Endothelial cell of umbilical vein (primary cell): Measurements from ENCODE around the gene EPS8L2. TPM values are rescaled to one million over a fixed set of nuclear protein-coding genes. Genes with fewer than 3 reads are reported as not detected.
A peak's percentile ranks its signal among the peaks of the same experiment; 100 is the strongest.

ENCODE experiments used
- BruUV-seq: library from RNA; stranded (reverse); fragments of 400-500 nt; replicated peaks from 2 replicates; lab custom pipeline; 2021; lab: Mats Ljungman, UMichigan
- CTCF ChIA-PET: fragments of 300-600, 350-600 bp; sonication (Branson Sonifier 250); formaldehyde crosslinking; loops from one replicate; lab custom pipeline; 2021; ENCODE audit warnings: antibody characterized with exemption, inconsistent platforms; lab: Charles Lee
- POLR2A ChIA-PET: fragments of 300-600, 350-600 bp; sonication (Branson Sonifier 250); formaldehyde crosslinking; loops from one replicate; lab custom pipeline; 2021; ENCODE audit warnings: antibody characterized with exemption, inconsistent platforms; lab: Charles Lee
- DNase-seq: peaks from one replicate; pipeline ENCODE4 v3.0.0-alpha.2; 2011; ENCODE audit warnings: low read depth, low spot score
- FAIRE-seq: peaks from 2 replicates; lab custom pipeline; 2011; peaks lifted over from hg19 to GRCh38; lab: Jason Lieb, UNC
- H2AFZ ChIP-seq: 2 replicates; pipeline ENCODE4 v1.6.0; 2012; ENCODE audit warnings: low read depth, low read length, control low read depth, inconsistent platforms
- H3K27ac ChIP-seq: 2 replicates; pipeline ENCODE4 v1.5.1; 2011; ENCODE audit warnings: low read depth, mild to moderate bottlenecking, control low read depth, low read length, moderate library complexity; ENCODE audit not compliant: insufficient read depth
- H3K27me3 ChIP-seq, 2 experiments: 2 replicates each; pipeline versions ENCODE4 v1.6.0 to v1.6.1; 2011; ENCODE audit warnings: low read length in 2 of 2, mixed read lengths in 1 of 2; ENCODE audit not compliant: control insufficient read depth in 2 of 2, insufficient read depth in 2 of 2
- H3K36me3 ChIP-seq, 2 experiments: 2 replicates in 1 of 2; 3 replicates in 1 of 2; pipeline ENCODE4 v1.5.1; 2011; ENCODE audit warnings: low read length in 2 of 2, mild to moderate bottlenecking in 1 of 2, moderate library complexity in 1 of 2; ENCODE audit not compliant: control insufficient read depth in 2 of 2, insufficient read depth in 2 of 2; ENCODE audit errors: extremely low read depth in 1 of 2
- H3K4me1 ChIP-seq: 3 replicates; pipeline ENCODE4 v1.5.1; 2011; ENCODE audit warnings: mild to moderate bottlenecking, low read length; ENCODE audit not compliant: control insufficient read depth, insufficient read depth; ENCODE audit errors: extremely low read depth
- H3K4me2 ChIP-seq: 2 replicates; pipeline ENCODE4 v1.6.1; 2011; ENCODE audit warnings: low read length, control low read depth, mixed read lengths; ENCODE audit not compliant: insufficient read depth
- H3K4me3 ChIP-seq, 3 experiments: fragments of 200-600 bp in 1 of 3; sonication (generic), shearing (Covaris generic) in 1 of 3; replicated peaks in 1 of 3; 2 replicates each; pipeline ENCODE4 v1.5.1; 2011 to 2016; ENCODE audit warnings: control low read depth in 3 of 3, low read length in 3 of 3, mild to moderate bottlenecking in 2 of 3, inconsistent platforms in 1 of 3, low read depth in 1 of 3, moderate library complexity in 1 of 3; ENCODE audit not compliant: insufficient read depth in 1 of 3
- H3K79me2 ChIP-seq: 2 replicates; pipeline ENCODE4 v1.6.0; 2012; ENCODE audit warnings: low read length, inconsistent platforms; ENCODE audit not compliant: control insufficient read depth, insufficient read depth
- H3K9ac ChIP-seq: replicated peaks from 2 replicates; pipeline ENCODE3; 2011; ENCODE audit warnings: low read length, control low read depth; ENCODE audit not compliant: insufficient read depth; ENCODE audit errors: extremely low read depth
- H3K9me1 ChIP-seq: replicated peaks from 3 replicates; pipeline ENCODE4 v1.6.0; 2011; ENCODE audit warnings: mild to moderate bottlenecking, low read length; ENCODE audit not compliant: control insufficient read depth, insufficient read depth; ENCODE audit errors: extremely low read depth
- H3K9me3 ChIP-seq: replicated peaks from 2 replicates; pipeline ENCODE4 v1.5.1; 2012; ENCODE audit warnings: low read length, inconsistent platforms; ENCODE audit not compliant: control insufficient read depth, insufficient read depth
- H4K20me1 ChIP-seq: replicated peaks from 2 replicates; pipeline ENCODE3; 2011; ENCODE audit warnings: mild to moderate bottlenecking, low read length; ENCODE audit not compliant: control insufficient read depth, insufficient read depth; ENCODE audit errors: extremely low read depth
- EZH2 ChIP-seq: IDR thresholded peaks from 2 replicates; pipeline ENCODE4 v1.6.1; 2012; ENCODE audit warnings: borderline replicate concordance, low read depth, mild to moderate bottlenecking, moderate library complexity, low read length, inconsistent platforms; ENCODE audit not compliant: severe bottlenecking
- GATA2 ChIP-seq: IDR thresholded peaks from 2 replicates; pipeline ENCODE4 v1.7.0; 2011; ENCODE audit warnings: low read depth, mild to moderate bottlenecking, moderate library complexity, mixed read lengths, low read length; ENCODE audit not compliant: insufficient read length, insufficient read depth
- MYC ChIP-seq: IDR thresholded peaks from one replicate; pipeline ENCODE4 v1.6.1; 2011; ENCODE audit warnings: mild to moderate bottlenecking, low read depth, low read length
- POLR2A ChIP-seq: IDR thresholded peaks from 2 replicates; pipeline ENCODE4 v1.6.1; 2012; ENCODE audit warnings: low read depth, mild to moderate bottlenecking, control low read depth, low read length
- POLR2AphosphoS5 ChIP-seq: IDR thresholded peaks from 2 replicates; pipeline ENCODE4 v1.6.1; 2012; ENCODE audit warnings: low read depth, mild to moderate bottlenecking, control low read depth, low read length, moderate library complexity; ENCODE audit not compliant: insufficient read depth
- dilution Hi-C: fragments of 300-500 bp; cut with MboI; formaldehyde crosslinking; loops from one replicate; pipeline ENCODE4 v1.15.0; 2019; ENCODE audit warnings: low sequenced_read_pairs; ENCODE audit not compliant: extremely low pct_ligation_motif_present
- intact Hi-C: fragments of 100-400 bp; cut with micrococcal nuclease; formaldehyde crosslinking; loops from one replicate; pipeline ENCODE4 v1.10.0; 2022
- polyA plus RNA-seq, 4 experiments: library from polyadenylated mRNA; depleted of rRNA in 3 of 4; stranded (reverse) in 3 of 4; unstranded in 1 of 4; fragments of >200 nt; gene quantifications; 2 replicates each; pipeline versions ENCODE4 v1.2.1 to v1.2.3, GENCODE V29; 2011 to 2012; ENCODE audit warnings: missing spikeins in 1 of 4
- total RNA-seq: library from RNA; stranded (reverse); gene quantifications from 2 replicates; pipeline ENCODE4 v1.2.3, GENCODE V29; 2021
- TF ChIP-seq, protein P1 (sequence below): IDR thresholded peaks from 2 replicates; pipeline ENCODE4 v1.6.1; 2011; ENCODE audit not compliant: insufficient read depth, insufficient read length
- TF ChIP-seq, protein P2 (sequence below), 2 donors: IDR thresholded peaks; 1 replicate in 1 of 2; 2 replicates in 1 of 2; pipeline ENCODE4 v1.5.1; 2011; ENCODE audit warnings: low read length in 2 of 2, mild to moderate bottlenecking in 2 of 2, moderate library complexity in 2 of 2, control low read depth in 1 of 2, inconsistent platforms in 1 of 2, low read depth in 1 of 2; ENCODE audit not compliant: insufficient read depth in 1 of 2; ENCODE audit errors: extremely low read depth in 1 of 2

The EPS8L2 gene
- total and polyA plus RNA-seq, 2 donors (not counting 3 experiments of a cell fraction or from before 2014, with no cell fraction given) = 5.2 to 12.5 TPM

DNA sequence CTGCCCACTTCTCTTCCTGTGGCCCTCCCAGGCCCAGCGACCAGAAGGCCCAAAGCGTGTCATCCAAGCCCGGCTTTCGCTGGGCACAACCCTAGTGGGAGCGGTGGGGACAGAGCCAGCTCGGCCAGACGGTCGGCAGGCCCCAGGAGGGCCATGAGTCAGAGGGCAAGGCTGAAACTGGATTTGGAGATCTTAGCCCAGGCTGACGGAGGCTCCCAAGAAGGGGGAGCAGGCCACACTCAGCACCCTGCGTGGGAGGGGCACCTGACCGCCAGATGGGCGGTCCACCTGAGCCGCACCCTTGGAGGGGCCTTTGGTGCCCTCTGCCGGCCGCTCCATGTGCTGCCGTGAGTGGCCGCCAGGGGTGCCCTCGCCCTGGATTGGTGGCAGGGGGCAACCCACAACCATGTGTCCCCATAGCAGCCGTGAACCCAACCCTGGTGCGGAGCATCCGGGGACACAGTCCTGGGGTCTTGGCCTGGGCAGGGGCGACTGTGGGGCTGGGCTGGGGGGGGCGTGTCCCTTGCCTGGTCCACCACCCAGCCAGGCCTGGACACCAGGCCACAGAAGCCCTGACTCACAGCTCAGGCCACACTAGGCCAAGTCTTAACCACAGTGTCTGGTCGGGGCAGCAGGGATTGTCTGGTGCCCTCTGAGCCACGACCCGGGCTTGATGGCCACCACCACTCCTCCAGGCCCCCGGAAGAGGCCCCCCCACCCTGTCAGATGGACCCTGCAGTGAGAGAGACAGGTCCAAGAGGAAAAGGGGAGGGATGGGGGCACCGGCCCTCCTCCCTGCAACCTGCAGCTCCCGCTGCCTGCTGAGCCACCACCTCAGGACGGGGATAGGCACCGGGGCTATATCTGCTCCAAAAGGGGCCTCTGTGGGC lies 22.1 kb downstream of the EPS8L2 start:
- no peaks in the 10 kb centered on the region for H3K36me3 ChIP-seq
- H3K9ac ChIP-seq = no peak overlapping the region
- intact Hi-C loops = loop anchor here (1.0 to 5.0 kb wide), 2 partner anchors 66 to 171 kb away; no protein-coding TSS in a partner anchor

More for the DNA sequence above, 22.1 kb downstream of the EPS8L2 start:
- DNase-seq (peak; percentile 60), FAIRE-seq (no peak)
- Histone ChIP-seq H3K27me3 (peaks cover 8 to 9% of the 10 kb centered on the region in 2 experiments), H3K4me3 (no peak overlapping the region), H3K9me3 (no peaks in the 10 kb centered on the region), H4K20me1 (no peaks in the 10 kb centered on the region), H3K27ac (no peak overlapping the region), H3K4me1 (no peaks in the 10 kb centered on the region), H3K9me1 (no peaks in the 10 kb centered on the region), H2AFZ (no peak overlapping the region), H3K4me2 (no peak overlapping the region), H3K79me2 (no peaks in the 10 kb centered on the region)
- POLR2A ChIA-PET = no interaction called here
- TF ChIP-seq POLR2A (no peak), MYC (no peak), EZH2 (no peak), GATA2 (no peak), POLR2AphosphoS5 (peak; percentile 12)
- TF ChIP-seq, protein P1, sequence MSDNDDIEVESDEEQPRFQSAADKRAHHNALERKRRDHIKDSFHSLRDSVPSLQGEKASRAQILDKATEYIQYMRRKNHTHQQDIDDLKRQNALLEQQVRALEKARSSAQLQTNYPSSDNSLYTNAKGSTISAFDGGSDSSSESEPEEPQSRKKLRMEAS = no peak
- TF ChIP-seq, protein P2, sequence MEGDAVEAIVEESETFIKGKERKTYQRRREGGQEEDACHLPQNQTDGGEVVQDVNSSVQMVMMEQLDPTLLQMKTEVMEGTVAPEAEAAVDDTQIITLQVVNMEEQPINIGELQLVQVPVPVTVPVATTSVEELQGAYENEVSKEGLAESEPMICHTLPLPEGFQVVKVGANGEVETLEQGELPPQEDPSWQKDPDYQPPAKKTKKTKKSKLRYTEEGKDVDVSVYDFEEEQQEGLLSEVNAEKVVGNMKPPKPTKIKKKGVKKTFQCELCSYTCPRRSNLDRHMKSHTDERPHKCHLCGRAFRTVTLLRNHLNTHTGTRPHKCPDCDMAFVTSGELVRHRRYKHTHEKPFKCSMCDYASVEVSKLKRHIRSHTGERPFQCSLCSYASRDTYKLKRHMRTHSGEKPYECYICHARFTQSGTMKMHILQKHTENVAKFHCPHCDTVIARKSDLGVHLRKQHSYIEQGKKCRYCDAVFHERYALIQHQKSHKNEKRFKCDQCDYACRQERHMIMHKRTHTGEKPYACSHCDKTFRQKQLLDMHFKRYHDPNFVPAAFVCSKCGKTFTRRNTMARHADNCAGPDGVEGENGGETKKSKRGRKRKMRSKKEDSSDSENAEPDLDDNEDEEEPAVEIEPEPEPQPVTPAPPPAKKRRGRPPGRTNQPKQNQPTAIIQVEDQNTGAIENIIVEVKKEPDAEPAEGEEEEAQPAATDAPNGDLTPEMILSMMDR (IDR thresholded peaks at IDR 0.05; ENCODE audit: extremely low read depth in 1 of 2, insufficient read depth in 1 of 2, low read depth in 1 of 2, low read length in 2 of 2) = peak; percentile 96 to 100
- CTCF ChIA-PET = interaction anchor here (0.6 to 3.7 kb wide), 13 partner anchors 10 to 173 kb away, joined by 3 to 26 read pairs (median 6); partner anchors contain the start of genes CEND1, DEAF1, EPS8L2 and PHRF1
- BruUV-seq = no TSS peak
- dilution Hi-C loops = no loop called here
